ENCODE measurements around the gene PIP5K1B.

GRCh38 chr9:68966496-68966944 lies 261.5 kb downstream of the PIP5K1B start:
- no peak for TF ChIP-seq CTCF (IDR thresholded peaks at IDR 0.05; ENCODE audit: borderline replicate concordance, extremely low read depth, low read length, poor library complexity, severe bottlenecking)
- no peak for TF ChIP-seq EZH2 (IDR thresholded peaks at IDR 0.05; ENCODE audit: borderline replicate concordance, low read depth, low read length, severe bottlenecking)
